Ishikawa (cell line): ENCODE results near the gene LRRC14B.

Source experiments
- CEBPB ChIP-seq: IDR thresholded peaks from 2 replicates; pipeline ENCODE4 v1.6.1; 2012
- EP300 ChIP-seq: IDR thresholded peaks from 2 replicates; pipeline ENCODE4 v1.6.1; 2012; ENCODE audit warnings: borderline replicate concordance
- NFIC ChIP-seq: IDR thresholded peaks from 2 replicates; pipeline ENCODE4 v1.6.1; 2012
- RAD21 ChIP-seq: IDR thresholded peaks from 2 replicates; pipeline ENCODE4 v1.6.1; 2012; ENCODE audit warnings: low read depth
- TEAD4 ChIP-seq: IDR thresholded peaks from 2 replicates; pipeline ENCODE4 v1.6.1; 2012
- TF ChIP-seq, protein P1 (sequence below): IDR thresholded peaks from 2 replicates; pipeline ENCODE4 v1.6.1; 2012; ENCODE audit warnings: low read depth, mild to moderate bottlenecking

DNA sequence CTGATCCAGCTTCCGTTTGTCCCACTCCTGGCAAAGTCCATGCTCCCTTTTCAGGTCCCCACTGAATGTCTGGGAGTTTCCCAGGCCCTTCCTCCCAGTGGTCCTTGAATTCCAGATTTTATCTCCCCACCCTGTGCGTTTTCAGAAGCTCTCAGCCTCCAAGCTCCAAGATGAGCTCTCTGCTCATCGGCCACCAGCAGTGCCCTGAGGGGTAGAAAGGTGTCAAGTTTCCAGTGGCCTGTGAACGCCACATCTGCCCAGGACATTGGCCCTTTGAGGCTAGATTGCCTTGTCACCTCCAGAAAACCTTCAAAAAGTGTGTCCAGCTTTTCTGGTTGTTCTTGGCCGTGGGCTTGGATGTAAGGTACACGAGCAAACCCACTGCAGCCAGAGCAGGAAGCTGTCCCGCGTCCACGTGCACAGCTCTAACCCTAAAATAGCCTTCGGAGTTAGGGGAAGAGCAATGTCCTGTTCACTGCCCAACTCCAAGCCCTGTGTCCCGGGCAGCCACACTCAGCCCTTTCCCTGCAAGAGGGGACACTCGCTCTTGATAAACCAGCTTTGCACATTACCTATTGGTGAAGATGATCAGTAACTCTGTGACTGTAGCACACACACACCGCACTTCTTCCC, 10.9 kb upstream of the LRRC14B start:
- TF ChIP-seq TEAD4 (no peak), RAD21 (no peak), CEBPB (no peak), EP300 (no peak), NFIC (no peak)
- TF ChIP-seq, protein P1, sequence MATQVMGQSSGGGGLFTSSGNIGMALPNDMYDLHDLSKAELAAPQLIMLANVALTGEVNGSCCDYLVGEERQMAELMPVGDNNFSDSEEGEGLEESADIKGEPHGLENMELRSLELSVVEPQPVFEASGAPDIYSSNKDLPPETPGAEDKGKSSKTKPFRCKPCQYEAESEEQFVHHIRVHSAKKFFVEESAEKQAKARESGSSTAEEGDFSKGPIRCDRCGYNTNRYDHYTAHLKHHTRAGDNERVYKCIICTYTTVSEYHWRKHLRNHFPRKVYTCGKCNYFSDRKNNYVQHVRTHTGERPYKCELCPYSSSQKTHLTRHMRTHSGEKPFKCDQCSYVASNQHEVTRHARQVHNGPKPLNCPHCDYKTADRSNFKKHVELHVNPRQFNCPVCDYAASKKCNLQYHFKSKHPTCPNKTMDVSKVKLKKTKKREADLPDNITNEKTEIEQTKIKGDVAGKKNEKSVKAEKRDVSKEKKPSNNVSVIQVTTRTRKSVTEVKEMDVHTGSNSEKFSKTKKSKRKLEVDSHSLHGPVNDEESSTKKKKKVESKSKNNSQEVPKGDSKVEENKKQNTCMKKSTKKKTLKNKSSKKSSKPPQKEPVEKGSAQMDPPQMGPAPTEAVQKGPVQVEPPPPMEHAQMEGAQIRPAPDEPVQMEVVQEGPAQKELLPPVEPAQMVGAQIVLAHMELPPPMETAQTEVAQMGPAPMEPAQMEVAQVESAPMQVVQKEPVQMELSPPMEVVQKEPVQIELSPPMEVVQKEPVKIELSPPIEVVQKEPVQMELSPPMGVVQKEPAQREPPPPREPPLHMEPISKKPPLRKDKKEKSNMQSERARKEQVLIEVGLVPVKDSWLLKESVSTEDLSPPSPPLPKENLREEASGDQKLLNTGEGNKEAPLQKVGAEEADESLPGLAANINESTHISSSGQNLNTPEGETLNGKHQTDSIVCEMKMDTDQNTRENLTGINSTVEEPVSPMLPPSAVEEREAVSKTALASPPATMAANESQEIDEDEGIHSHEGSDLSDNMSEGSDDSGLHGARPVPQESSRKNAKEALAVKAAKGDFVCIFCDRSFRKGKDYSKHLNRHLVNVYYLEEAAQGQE: no peak
